ENCODE results near the gene ARG2.

- TF ChIP-seq CTCF (IDR thresholded peaks at IDR 0.05) (no peak), POLR2A (IDR thresholded peaks at IDR 0.05) (no peak)
These were observed 59.3 kb downstream of the ARG2 start for GRCh38 chr14:67679006-67679405.

All from uterus (tissue), 2 donors.